H1 (cell line): Measurements from ENCODE around the gene TMED8. TPM values are rescaled to one million over a fixed set of nuclear protein-coding genes. Genes with fewer than 3 reads are reported as not detected.

Source experiments
- BRCA1 ChIP-seq: IDR thresholded peaks from 2 replicates; pipeline ENCODE4 v1.6.1; 2012; ENCODE audit warnings: low read depth, low read length, improper control_type of control experiment
- CHD7 ChIP-seq: fragments of 300-600 bp; sonication (generic); IDR thresholded peaks from 2 replicates; pipeline ENCODE4 v1.7.1; 2012; ENCODE audit warnings: low read length, moderate library complexity, mild to moderate bottlenecking, inconsistent platforms; ENCODE audit not compliant: insufficient replicate concordance
- polyA plus RNA-seq, 7 experiments: library from polyadenylated mRNA; depleted of rRNA in 3 of 7; stranded (reverse) in 5 of 7; unstranded in 2 of 7; fragments of >200 nt in 5 of 7; fragments of 200-250 nt in 2 of 7; gene quantifications; 1 replicate in 5 of 7; 2 replicates in 1 of 7; 4 replicates in 1 of 7; pipeline versions ENCODE4 v1.2.1 to v1.2.3, GENCODE V29; 2011 to 2013; ENCODE audit warnings: missing spikeins in 2 of 7, mixed read lengths in 2 of 7
- total RNA-seq: library from RNA; stranded (reverse); fragmentation: NEBNext Ultra II Directional; extraction: Animal tissue kit (Norgen Biotek cat#: 25700); gene quantifications from 2 replicates; pipeline ENCODE4 v1.2.1, GENCODE V29; 2021

The TMED8 gene
- total and polyA plus RNA-seq, 2 of the 8 experiments (the other 6 are each of a cell fraction or from before 2014, with no cell fraction given) = 5.5 to 13.4 TPM

GRCh38 chr14:77306851-77307496, 69.9 kb downstream of the TMED8 start (continued):
- no peak for TF ChIP-seq CHD7
- TF ChIP-seq BRCA1 = no peak
